SH-SY5Y (cell line): ENCODE data around the gene HNRNPM.

Experiments used
- GATA2 ChIP-seq: IDR thresholded peaks from 2 replicates; pipeline ENCODE4 v1.6.1; 2011; ENCODE audit warnings: mild to moderate bottlenecking, low read depth, low read length
- GATA3 ChIP-seq: IDR thresholded peaks from 2 replicates; pipeline ENCODE4 v1.6.1; 2011; ENCODE audit warnings: low read depth, mild to moderate bottlenecking, low read length, moderate library complexity

GRCh38 chr19:8485561-8486371, 41.0 kb downstream of the HNRNPM start:
- TF ChIP-seq GATA3 = no peak
- no peak for TF ChIP-seq GATA2
